ENCODE data around the gene ADAMTS10.
"Not testable (repeated sequence)": the region's sequence is repeated elsewhere in the genome, so short reads cannot be mapped to it uniquely, and the experiment has no call there.

The ADAMTS10 gene

DNA sequence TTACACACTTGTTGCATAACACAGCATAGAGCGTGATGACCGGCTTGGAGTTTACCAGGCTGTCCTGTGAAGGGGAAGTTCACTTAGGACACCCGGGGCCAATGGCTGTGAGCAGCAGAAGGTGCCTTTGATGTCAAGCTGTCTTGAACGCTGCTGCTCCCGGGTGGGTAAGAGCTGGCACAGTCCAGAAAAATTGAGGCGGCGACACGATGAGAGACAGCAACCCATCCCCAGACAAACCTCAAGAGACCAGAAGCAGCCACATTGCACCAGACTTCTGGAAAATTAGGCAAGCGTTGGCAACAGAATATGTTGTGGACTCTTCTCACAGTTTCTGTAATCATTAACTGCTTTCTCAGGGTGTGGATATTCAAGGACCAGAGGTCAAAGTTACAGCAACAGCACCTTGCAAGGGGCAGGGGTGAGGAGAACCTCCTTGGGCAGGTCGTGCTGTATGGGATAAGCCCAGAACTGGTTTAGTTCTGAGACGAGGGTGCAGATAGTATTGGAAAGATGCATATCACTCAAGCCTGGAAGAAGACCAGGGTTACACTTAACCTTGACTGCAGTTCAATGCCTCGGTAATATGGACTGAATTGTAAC lies 30.0 kb upstream of the ADAMTS10 start:
- H3K27me3 ChIP-seq (ENCODE audit: control insufficient read depth, insufficient read depth, low read length) = peaks cover 15% of the 10 kb centered on the region
- H3K4me2 ChIP-seq (ENCODE audit: low read length) = no peak overlapping the region
- H3K4me3 ChIP-seq (ENCODE audit: low read length) = no peak overlapping the region
- peaks cover 7% of the 10 kb centered on the region for H3K9me3 ChIP-seq (replicated peaks; ENCODE audit: low read length)
- H3K36me3 ChIP-seq (ENCODE audit: insufficient read depth, low read length) = no peaks in the 10 kb centered on the region
- H3K4me1 ChIP-seq (ENCODE audit: control insufficient read depth, insufficient read depth, low read length) = peaks cover 5% of the 10 kb centered on the region
- H3K9ac ChIP-seq (ENCODE audit: low read depth, low read length) = no peak overlapping the region

DNA sequence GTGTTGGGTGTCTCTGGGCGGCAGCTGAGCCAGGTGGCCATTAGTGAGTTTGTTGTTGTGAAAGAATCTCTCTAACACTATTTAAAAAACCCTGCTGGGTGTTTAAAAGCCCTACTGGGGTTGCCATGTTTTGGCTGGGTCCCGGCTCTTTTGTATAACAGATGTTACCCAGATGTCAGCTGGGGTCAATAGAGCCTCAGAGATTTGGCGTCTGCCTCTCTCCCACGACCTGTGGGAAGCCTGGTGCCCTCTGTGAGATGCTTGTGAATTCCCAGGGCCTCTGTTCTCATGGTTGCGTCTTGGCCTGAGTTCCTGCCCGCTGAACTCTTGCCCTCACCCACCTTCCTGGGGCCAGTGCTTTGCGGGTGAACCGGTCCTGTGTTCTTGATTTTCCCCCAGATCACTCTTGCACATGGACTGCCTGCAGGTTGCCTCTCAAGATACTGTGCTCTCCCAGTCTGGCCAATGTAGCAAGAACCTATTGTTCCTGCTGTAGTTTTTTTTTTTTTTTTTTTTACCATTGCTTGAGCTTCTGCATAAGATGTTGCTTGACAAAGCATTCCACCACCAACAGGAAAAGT lies 29.4 kb upstream of the ADAMTS10 start:
- Histone ChIP-seq H3K4me2 (ENCODE audit: low read length) (no peak overlapping the region), H3K27me3 (ENCODE audit: control insufficient read depth, insufficient read depth, low read length) (peaks cover 15% of the 10 kb centered on the region), H3K36me3 (ENCODE audit: insufficient read depth, low read length) (no peaks in the 10 kb centered on the region), H3K4me3 (ENCODE audit: low read length) (no peak overlapping the region), H3K4me1 (ENCODE audit: control insufficient read depth, insufficient read depth, low read length) (peaks cover 5% of the 10 kb centered on the region), H3K9ac (ENCODE audit: low read depth, low read length) (no peak overlapping the region), H3K9me3 (replicated peaks; ENCODE audit: low read length) (peaks cover 7% of the 10 kb centered on the region)

DNA sequence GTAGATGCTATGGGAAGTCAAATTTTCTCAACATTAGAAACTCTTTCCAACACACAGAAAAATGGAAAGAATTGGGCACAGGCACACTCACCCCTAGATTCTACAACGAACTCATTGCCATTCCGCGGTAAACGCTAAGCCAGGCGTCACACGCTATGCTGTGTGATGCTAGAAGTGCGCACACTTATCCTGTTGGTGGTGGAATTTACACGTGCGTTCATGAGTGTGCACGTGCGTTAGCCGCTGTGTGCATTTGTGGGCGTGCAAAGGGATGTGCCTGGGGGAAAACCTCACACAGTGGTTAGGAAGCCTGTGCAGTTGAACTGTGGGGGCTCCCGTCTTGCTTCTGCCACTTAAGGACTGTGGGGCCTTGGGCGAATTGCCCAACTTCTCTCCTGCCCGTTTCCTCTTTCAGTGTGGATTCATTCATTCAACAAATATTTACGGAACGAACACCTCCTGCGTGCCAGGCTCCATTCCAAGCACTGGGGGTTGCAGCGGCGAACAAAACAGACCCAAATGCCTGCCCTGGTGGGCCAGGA lies 27.6 kb upstream of the ADAMTS10 start:
- Histone ChIP-seq H3K27me3 (ENCODE audit: control insufficient read depth, insufficient read depth, low read length) (peaks cover 15% of the 10 kb centered on the region), H3K36me3 (ENCODE audit: insufficient read depth, low read length) (no peaks in the 10 kb centered on the region), H3K4me1 (ENCODE audit: control insufficient read depth, insufficient read depth, low read length) (peaks cover 5% of the 10 kb centered on the region), H3K9ac (ENCODE audit: low read depth, low read length) (no peak overlapping the region), H3K4me2 (ENCODE audit: low read length) (peak overlapping the region; percentile 29), H3K9me3 (replicated peaks; ENCODE audit: low read length) (peaks cover 7% of the 10 kb centered on the region), H3K4me3 (ENCODE audit: low read length) (no peak overlapping the region)

DNA sequence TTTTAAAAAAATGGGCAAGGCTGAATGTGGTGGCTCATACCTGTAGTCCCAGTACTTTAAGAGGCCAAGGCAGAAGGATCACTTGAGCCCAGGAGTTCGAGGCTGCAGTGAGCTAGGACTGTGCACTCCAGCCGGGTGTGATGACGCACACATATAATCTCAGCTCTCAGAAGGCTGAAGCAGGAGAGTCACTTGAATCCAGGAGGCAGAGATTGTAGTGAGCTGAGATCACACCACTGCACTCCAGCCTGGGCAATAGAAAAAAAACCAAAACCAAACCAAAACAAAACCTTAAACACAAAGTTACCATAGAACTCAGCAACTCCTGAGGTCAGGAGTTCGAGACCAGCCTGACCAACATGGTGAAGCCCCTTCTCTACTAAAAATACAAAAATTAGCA lies 26.6 kb upstream of the ADAMTS10 start:
- not testable (repeated sequence) for H3K4me2 ChIP-seq (ENCODE audit: low read length); H3K9me3 ChIP-seq (replicated peaks; ENCODE audit: low read length); H3K36me3 ChIP-seq (ENCODE audit: insufficient read depth, low read length); H3K4me1 ChIP-seq (ENCODE audit: control insufficient read depth, insufficient read depth, low read length); H3K9ac ChIP-seq (ENCODE audit: low read depth, low read length); H3K4me3 ChIP-seq (ENCODE audit: low read length)
- H3K27me3 ChIP-seq (ENCODE audit: control insufficient read depth, insufficient read depth, low read length) = peaks cover 18% of the 10 kb centered on the region

DNA sequence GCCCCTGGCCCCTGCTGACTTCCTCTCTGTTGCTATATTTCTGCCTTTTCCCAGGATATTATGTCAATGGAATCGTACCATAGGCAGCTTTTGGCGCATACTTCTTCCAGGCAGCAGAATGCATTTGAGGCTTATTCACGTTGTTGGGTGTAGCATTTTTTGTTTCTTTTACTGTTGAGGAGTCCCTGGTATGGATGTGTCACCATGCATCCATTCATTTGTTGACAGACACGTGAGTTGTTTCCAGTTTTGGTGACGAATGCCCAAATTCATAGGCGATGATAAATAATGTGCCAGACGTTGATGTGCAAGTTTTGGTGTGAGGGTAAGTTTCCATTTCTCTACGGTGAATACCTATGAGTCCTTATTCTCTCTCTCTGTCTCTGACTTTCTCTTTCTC lies 24.9 kb upstream of the ADAMTS10 start:
- Histone ChIP-seq H3K9me3 (replicated peaks; ENCODE audit: low read length) (peaks cover 1% of the 10 kb centered on the region), H3K4me1 (ENCODE audit: control insufficient read depth, insufficient read depth, low read length) (peaks cover 5% of the 10 kb centered on the region), H3K9ac (ENCODE audit: low read depth, low read length) (no peak overlapping the region), H3K27me3 (ENCODE audit: control insufficient read depth, insufficient read depth, low read length) (peaks cover 15% of the 10 kb centered on the region), H3K4me3 (ENCODE audit: low read length) (no peak overlapping the region), H3K36me3 (ENCODE audit: insufficient read depth, low read length) (no peaks in the 10 kb centered on the region), H3K4me2 (ENCODE audit: low read length) (no peak overlapping the region)

DNA sequence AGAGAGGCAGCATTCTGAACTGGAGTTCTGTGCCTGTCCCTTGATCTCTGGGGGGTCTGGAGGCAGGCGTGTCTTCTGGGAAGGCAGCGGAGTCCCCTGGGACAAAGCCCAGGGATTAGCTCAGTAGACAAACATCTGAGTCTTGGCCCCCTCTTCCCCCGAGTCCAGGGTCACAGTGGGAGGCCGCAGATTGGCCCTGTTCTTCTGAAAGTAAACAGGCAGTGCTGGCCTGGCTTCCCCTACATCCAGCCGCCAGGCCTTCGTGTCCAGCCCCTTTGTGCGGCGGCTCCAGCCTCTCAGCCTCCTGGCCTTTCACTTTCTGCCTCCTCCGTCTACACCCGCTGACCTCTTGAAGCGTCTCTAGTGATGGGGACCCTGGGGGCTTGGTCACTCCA lies 20.9 kb upstream of the ADAMTS10 start:
- Histone ChIP-seq H3K4me1 (ENCODE audit: control insufficient read depth, insufficient read depth, low read length) (no peaks in the 10 kb centered on the region), H3K9me3 (replicated peaks; ENCODE audit: low read length) (no peaks in the 10 kb centered on the region), H3K4me2 (ENCODE audit: low read length) (no peak overlapping the region), H3K4me3 (ENCODE audit: low read length) (no peak overlapping the region), H3K9ac (ENCODE audit: low read depth, low read length) (no peak overlapping the region), H3K27me3 (ENCODE audit: control insufficient read depth, insufficient read depth, low read length) (peaks cover 13% of the 10 kb centered on the region), H3K36me3 (ENCODE audit: insufficient read depth, low read length) (no peaks in the 10 kb centered on the region)

DNA sequence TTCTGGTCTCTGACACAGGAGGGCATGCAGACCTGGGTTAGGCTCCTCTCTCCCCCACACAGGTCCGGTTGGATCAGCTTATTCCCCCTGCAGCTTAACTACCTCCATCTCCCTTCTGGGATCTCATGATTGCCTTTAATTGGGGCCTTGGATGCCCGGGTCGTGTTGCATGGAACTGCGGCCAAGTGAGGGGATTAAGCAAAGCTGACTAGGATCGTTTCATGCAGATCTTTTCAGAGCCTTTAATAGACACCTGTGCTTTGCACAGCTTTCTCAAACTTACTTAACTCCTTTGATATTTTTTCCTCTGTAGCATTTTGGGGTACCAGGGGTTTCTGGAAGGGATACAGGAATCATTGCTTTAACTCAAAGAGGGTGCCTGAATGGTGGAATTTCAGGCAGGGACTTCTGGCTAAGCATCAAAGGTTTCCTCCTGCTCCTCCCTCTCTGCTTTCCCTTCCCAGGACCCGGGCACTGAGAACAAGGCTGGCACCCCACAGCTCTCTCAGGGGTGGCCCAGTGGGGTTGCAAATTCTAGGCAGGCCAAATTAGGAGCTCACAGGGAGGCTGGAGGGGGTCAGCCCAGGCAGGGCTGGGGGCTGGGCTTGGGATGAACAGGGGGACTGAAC lies 20.4 kb upstream of the ADAMTS10 start:
- no peak overlapping the region for H3K9ac ChIP-seq (ENCODE audit: low read depth, low read length)
- H3K9me3 ChIP-seq (replicated peaks; ENCODE audit: low read length) = no peaks in the 10 kb centered on the region
- H3K4me1 ChIP-seq (ENCODE audit: control insufficient read depth, insufficient read depth, low read length) = no peaks in the 10 kb centered on the region
- no peak overlapping the region for H3K4me2 ChIP-seq (ENCODE audit: low read length)
- H3K27me3 ChIP-seq (ENCODE audit: control insufficient read depth, insufficient read depth, low read length) = peaks cover 13% of the 10 kb centered on the region
- no peak overlapping the region for H3K4me3 ChIP-seq (ENCODE audit: low read length)
- H3K36me3 ChIP-seq (ENCODE audit: insufficient read depth, low read length) = no peaks in the 10 kb centered on the region

DNA sequence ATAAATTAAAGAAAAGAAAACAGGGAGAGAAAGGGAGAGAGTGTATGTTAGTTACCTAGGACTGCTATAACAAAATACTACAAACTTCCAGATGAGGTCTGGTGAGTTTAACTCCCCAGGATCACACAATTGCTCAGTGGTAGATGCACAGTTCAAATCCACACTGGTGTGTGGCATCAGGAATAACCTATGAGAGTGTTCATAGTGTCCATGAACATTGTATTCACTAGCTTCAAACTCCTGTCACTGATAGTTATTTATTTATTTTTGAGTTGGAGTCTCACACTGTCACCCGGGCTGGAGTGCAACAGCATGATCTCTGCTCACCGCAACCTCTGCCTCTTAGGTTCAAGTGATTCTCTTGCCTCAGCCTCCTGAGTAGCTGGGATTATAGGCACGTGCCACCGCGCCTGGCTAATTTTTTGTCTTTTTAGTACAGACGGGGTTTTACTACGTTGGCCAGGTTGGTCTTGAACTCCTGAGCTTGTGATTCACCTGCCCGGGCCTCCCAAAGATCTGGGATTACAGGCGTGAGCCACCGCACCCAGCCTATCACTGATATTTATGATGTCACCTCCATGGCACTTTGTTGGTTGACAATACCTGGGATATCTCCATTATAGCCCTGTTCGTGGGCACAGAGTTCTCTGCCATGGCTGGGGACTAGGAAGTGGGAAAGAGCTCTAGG lies 19.6 kb upstream of the ADAMTS10 start, which contains the start of gene NFILZ:
NFILZ (plus strand) TSS at position 638 of the 688 bp plus-strand sequence. CDS start 46,133 bp downstream, outside the sequence.
- Histone ChIP-seq H3K4me3 (ENCODE audit: low read length) (no peak within 1 kb of the TSS), H3K9me3 (replicated peaks; ENCODE audit: low read length) (no peaks in the 10 kb centered on the region), H3K9ac (ENCODE audit: low read depth, low read length) (no peak within 1 kb of the TSS), H3K36me3 (ENCODE audit: insufficient read depth, low read length) (no peaks in the 10 kb centered on the region), H3K4me2 (ENCODE audit: low read length) (no peak within 1 kb of the TSS), H3K27me3 (ENCODE audit: control insufficient read depth, insufficient read depth, low read length) (peaks cover 13% of the 10 kb centered on the region), H3K4me1 (ENCODE audit: control insufficient read depth, insufficient read depth, low read length) (no peaks in the 10 kb centered on the region)

DNA sequence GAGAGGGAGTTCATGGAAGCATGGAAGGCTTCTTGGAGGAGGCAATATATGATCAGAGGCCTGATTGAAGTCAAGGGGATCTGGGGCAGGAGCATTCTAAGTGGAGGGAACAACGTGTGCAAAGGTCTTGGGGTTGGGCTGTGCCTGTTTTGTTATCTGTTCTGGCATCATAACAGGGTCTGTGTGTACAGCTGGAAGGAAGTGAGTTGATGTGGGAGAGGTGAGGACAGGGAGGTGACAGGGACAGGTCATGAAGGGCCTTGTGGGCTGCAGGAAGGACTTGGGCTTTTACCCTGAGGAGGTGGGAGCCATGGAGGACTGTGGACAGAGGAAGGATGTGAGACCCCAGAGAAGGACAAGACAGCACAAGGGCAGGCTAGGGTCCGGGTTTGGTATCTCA lies 18.7 kb upstream of the ADAMTS10 start:
- H3K9ac ChIP-seq (ENCODE audit: low read depth, low read length) = no peak overlapping the region
- no peak overlapping the region for H3K4me3 ChIP-seq (ENCODE audit: low read length)
- H3K9me3 ChIP-seq (replicated peaks; ENCODE audit: low read length) = no peaks in the 10 kb centered on the region
- no peaks in the 10 kb centered on the region for H3K36me3 ChIP-seq (ENCODE audit: insufficient read depth, low read length)
- no peak overlapping the region for H3K4me2 ChIP-seq (ENCODE audit: low read length)
- peaks cover 13% of the 10 kb centered on the region for H3K27me3 ChIP-seq (ENCODE audit: control insufficient read depth, insufficient read depth, low read length)
- no peaks in the 10 kb centered on the region for H3K4me1 ChIP-seq (ENCODE audit: control insufficient read depth, insufficient read depth, low read length)

DNA sequence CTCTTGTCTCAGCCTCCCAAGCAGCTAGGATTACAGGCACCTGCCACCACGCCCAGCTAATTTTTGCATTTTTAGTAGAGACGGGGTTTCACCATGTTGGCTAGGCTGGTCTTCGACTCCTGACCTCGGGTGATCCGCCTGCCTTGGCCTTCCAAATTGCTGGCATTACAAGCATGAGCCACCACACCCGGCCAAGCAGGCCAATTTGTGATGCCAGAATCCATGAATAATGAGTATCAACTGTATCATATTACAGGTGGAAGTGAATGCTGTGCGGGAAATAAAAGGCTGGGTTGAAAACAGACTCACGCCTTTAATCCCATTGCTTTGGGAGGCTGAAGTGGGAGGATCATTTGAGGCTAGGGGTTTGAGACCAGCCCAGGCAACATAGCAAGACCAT lies 16.3 kb upstream of the ADAMTS10 start:
- no peaks in the 10 kb centered on the region for H3K9me3 ChIP-seq (replicated peaks; ENCODE audit: low read length)
- no peaks in the 10 kb centered on the region for H3K4me1 ChIP-seq (ENCODE audit: control insufficient read depth, insufficient read depth, low read length)
- no peaks in the 10 kb centered on the region for H3K36me3 ChIP-seq (ENCODE audit: insufficient read depth, low read length)
- no peak overlapping the region for H3K9ac ChIP-seq (ENCODE audit: low read depth, low read length)
- H3K4me2 ChIP-seq (ENCODE audit: low read length) = no peak overlapping the region
- H3K27me3 ChIP-seq (ENCODE audit: control insufficient read depth, insufficient read depth, low read length) = peaks cover 10% of the 10 kb centered on the region
- no peak overlapping the region for H3K4me3 ChIP-seq (ENCODE audit: low read length)

DNA sequence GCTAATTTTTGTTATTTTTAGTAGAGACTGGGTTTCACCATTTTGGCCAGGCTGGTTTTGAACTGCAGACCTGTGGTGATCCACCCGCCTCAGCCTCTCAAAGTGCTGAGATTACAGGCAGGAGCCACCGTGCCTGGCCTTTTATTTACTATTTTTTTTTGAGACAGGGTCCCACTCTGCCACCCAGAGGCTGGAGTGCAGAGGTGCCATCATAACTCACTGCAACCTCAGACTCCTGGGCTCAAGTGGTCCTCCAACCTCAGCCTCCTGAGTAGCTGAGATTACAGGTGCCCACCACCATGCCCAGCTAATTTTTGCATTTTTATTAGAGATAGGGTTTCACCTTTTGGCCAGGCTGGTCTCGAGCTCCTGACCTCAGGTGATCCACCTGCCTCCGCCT lies 12.4 kb upstream of the ADAMTS10 start:
- not testable (repeated sequence) for H3K4me2 ChIP-seq (ENCODE audit: low read length); H3K4me3 ChIP-seq (ENCODE audit: low read length); H3K9me3 ChIP-seq (replicated peaks; ENCODE audit: low read length); H3K9ac ChIP-seq (ENCODE audit: low read depth, low read length); H3K4me1 ChIP-seq (ENCODE audit: control insufficient read depth, insufficient read depth, low read length); H3K36me3 ChIP-seq (ENCODE audit: insufficient read depth, low read length)
- H3K27me3 ChIP-seq (ENCODE audit: control insufficient read depth, insufficient read depth, low read length) = peaks cover 12% of the 10 kb centered on the region

Measured in skeletal muscle satellite cell (primary cell).